HG03565 (cell line): Measurements from ENCODE around the gene PRKCZ.
"Not testable (repeated sequence)": the region's sequence is repeated elsewhere in the genome, so short reads cannot be mapped to it uniquely, and the experiment has no call there.

ENCODE experiments used
- ATAC-seq: cut with Tn5 transposase; IDR thresholded peaks from one replicate; pipeline ENCODE4 v1.9.1; 2021; ENCODE audit warnings: mild to moderate bottlenecking, moderate library complexity; ENCODE audit not compliant: unreplicated experiment

PRKCZ gene

DNA sequence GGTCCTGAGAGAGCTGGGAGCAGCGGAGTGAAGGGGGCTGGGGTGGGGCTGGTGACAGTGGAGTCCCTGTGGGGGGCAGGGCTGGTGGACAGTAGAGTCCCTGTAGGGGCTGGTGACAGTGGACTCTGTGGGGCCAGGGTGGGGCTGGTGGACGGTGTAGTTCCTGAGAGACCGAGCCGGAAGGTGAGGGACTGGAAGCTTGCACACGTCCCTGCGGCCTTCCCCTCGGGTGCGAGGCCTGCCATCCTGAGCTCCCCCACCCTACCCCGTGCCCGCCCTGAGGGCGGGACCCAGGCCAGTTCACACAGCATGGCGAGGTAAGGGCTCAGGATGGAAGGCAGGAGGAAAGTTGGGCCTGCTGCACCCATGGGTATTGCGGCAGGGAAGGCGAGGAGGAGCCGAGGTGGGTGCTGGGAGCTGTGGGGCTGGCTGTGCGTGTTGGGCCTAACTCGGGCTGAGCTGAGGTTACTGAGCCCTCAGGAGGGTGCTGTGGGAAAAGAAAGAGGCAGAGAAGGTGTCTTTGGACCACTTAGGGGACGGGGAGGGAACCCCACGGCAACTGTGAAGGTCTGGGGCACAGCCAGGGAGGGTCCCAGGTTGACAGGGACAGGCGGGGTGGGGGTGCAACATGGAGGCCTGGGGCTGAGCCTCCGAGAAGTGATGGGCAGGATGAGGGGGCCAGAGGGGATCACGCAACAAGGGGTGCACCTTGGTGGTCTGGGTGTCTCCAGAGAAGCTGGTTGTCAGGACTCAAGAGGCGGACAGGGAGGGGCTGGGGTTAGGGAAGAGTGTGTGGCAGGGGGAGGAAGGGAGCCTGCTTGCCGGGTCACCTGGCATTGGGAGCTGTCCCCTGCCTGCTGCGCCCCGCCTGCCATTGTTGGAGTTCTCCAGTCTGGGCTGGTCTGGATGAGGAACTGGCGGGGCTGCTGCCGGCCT, 60.8 kb downstream of the PRKCZ start:
- no peak for ATAC-seq

DNA sequence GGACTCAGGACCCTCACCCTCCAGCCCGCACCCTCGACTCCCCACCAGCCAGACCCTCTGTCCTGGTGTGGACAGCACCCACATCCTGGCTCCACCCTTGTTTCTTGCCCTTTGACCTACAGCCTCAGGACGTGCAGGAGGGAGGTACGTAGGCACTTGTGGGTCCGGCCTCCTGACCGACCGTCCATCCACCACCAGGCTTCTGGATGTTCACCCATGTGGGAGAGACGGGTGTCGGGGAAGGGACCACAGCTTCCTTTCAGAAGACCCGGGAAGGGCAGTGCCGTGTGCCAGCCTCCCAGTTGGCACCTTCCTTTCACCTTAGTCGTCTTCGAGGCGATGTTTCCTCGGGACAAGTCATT, 61.4 kb downstream of the PRKCZ start:
- ATAC-seq: no peak

DNA sequence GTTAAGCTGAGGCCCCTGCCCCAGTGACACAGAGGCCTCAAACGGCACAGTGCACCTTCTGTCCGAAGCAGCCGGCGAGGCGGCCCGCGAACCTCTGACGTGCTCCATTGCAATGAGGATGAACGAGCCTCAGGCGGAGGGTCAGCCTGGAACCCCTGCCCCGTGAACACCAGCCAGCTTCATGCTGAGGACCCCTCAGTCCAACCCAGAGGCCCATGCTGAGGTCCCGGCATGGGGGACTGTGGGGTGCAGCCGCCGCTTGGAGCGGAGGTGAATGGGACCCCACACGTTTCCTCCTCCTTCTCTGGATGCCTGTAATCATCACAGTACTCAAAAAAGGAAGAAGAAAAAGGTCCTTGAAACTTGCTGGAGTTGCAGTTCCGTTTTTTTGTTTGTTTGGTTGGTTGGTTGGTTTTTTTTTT, 62.1 kb downstream of the PRKCZ start:
- ATAC-seq: no peak

DNA sequence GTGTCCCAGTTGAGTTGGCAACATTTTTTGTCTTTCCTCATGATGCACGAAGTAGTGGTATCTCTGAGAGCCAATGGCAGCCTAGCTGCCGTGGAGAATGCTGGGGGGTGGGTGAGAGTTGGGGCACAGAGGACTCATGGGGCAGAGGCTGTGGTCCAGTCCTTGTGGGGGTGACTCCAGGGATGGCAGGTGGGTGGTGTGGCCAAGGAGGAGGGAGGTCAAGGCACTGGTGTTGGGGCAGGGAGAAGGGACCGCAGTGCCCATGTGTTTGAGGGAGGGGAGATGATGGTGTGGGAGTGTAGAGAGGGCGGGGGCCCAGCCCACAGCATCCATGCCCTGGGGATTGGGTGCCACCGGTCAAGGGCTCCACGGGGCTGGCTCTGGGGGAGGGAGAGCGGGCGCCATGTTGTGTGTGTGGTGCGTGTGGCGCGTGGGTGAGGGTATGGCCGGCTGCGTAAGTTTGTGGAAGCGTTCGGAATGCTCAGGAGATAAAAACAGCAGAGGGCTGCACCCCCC, 63.5 kb downstream of the PRKCZ start:
- no peak for ATAC-seq

DNA sequence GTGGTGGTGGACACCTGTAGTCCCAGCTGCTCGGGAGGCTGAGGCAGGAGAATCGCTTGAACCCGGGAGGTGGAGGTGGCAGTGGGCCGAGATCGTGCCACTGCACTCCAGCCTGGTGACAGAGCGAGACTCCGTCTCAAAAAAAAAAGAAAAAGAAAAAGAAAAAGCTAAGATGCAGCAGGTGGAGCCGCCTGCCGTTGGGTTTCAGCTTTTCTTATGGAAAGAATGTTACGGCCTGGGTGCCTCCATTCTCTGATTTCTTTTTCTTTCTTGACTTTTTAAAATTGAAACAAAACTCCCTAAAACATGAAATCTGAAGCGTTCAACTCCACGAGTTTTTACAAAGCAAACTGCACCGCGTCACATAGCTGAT, 64.4 kb downstream of the PRKCZ start:
- not testable (repeated sequence) for ATAC-seq

DNA sequence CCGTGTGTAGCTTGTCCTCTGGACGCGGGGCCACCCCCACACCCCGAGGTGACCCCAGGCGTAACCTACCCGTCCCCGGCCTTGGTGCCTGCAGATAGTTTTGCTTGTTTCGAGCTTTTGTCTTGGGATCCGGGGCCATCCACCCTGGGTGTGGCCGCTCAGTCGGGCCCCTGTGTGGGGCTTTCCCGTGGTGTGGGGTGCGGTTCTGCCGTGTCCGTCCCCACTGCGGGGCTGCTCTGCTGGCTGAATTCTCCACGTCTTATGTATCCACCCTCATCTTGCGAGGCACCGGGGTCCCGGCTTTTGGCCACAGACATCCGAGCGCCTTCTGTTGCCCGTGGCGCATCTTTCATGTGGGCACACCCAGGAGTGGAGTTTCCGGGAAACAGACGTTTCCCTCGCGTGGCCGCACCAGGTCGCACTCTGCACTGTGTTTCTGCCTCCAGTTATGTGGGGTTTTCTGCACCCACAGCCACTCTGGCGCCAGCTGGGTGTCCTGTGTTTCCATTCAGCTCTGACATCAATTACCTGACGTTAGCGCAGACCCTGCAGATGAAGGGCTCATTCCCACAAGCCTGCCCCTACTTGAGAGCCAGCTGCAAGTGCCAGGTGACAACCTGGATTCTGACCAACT, 64.9 kb downstream of the PRKCZ start:
- no peak for ATAC-seq

DNA sequence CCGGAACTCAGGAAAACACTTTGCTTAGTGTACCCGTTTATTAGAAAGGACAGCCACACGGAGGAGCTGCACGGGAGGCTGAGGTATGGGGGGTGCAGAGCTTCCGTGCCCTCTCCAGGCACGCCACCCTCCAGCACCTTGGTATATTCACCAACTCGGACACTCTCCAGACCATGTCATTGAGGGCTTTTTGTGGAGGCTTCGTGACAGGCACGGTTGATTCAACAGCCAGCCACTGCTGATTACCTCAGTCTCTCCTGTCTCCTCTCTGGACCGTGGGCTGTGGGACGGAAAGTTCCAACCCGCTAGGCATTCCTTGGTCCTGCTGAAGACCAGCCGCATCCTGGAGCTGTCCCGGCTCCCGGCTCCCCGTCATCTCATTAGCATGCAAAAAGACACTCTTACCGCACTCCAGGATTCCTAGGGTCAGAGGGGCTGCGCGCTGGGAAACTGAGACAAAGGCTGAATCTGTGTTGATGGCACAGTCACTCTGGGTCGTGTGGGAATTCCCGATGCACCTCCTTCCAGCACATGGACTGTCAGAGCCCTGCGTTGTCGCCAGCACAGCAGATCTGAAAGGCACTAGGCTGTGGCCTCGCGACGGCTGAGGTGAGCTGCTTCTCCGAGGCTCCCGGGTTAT, 65.6 kb downstream of the PRKCZ start:
- no peak for ATAC-seq

DNA sequence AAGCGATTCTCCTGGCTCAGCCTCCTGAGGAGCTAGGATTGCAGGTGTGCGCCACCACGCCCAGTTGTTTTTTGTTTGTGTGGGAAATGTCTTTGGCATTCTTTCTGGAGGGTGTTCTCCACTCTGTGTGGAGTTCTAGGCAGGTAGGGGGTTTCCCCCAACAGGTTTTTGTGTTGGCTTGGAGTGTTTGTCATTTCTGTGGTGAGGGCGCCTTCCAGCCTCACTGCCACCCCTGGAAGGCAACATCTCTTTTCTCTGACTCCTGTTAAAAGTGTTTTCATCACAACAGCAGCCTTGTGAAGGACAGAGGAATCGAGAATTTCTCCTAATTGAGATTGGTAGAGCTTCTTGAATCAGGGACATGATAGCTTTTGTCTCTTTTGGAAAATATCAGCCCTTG, 69.7 kb downstream of the PRKCZ start:
- ATAC-seq: no peak

DNA sequence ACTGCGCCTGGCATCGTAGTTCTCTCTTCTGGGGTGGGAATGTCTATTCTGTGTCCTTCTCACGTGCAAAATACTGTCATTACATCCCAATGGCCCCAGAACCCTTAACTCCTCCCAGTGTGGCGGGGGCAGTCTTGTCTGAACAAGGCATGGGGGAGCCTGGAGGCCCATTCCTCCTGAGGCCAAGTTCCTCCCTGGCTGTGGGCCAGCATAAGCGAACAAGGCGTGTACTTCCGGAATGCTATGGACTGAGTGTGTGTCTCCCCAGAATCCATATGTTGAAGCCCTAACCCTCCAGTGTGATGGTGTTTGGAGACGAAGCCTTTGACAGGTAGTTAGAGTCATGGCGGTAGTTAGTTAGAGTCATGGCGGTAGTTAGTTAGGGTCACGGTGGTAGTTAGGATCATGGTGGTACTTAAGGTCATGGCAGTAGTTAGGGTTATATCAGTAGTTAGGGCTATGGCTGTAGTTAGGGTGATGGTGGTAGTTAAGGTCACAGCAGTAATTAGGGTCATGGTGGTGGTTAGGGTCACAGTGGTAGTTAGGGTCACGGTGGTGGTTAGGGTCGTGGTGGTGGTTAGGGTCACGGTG, 71.0 kb downstream of the PRKCZ start:
- no peak for ATAC-seq

DNA sequence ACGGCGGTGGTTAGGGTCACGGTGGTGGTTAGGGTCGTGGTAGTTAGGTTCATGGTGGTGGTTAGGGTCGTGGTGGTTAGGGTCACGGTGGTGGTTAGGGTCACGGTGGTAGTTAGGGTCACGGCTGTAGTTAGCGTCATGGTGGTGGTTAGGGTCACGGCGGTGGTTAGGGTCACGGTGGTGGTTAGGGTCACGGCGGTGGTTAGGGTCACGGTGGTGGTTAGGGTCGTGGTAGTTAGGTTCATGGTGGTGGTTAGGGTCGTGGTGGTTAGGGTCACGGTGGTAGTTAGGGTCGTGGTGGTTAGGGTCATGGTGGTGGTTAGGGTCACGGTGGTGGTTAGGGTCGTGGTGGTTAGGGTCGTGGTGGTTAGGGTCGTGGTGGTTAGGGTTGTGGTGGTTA, 71.6 kb downstream of the PRKCZ start:
- not testable (repeated sequence) for ATAC-seq

DNA sequence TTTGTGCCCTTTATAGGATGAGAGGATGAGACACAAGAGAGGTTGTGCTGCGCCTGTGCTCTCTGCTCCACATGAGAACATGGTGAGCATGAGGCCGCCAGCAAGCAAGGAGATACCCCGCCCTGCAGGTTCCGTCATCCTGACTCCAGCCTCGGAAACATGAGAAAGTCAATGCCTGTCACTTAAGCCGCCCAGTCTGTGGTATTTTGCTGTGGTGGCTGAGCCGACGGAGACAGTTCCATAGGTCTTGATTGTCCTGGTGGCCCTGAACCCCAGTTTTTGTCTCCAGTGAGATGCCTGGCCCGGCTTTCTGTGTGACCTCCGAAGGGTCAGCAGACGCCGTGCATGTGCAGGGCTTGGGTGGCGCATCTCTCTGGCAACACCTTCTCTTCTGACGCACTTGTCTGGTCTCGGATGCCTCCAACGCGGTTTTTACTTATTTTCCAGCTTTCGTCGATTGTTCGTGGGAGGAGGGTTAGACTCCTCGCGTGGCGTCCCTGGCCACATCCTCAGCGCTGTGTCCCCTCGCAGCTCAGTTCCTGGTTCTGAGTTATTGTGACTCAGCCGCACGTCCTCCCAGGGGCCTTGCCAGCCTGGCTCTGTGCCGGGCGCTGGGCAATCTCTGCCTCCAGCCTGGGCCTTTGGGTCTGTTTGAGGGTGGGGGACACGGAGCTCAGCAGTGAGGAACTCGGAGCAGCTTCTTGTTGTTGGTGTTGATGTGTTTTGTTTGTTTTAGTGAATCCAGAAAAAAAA, 74.4 kb downstream of the PRKCZ start:
- ATAC-seq: no peak

DNA sequence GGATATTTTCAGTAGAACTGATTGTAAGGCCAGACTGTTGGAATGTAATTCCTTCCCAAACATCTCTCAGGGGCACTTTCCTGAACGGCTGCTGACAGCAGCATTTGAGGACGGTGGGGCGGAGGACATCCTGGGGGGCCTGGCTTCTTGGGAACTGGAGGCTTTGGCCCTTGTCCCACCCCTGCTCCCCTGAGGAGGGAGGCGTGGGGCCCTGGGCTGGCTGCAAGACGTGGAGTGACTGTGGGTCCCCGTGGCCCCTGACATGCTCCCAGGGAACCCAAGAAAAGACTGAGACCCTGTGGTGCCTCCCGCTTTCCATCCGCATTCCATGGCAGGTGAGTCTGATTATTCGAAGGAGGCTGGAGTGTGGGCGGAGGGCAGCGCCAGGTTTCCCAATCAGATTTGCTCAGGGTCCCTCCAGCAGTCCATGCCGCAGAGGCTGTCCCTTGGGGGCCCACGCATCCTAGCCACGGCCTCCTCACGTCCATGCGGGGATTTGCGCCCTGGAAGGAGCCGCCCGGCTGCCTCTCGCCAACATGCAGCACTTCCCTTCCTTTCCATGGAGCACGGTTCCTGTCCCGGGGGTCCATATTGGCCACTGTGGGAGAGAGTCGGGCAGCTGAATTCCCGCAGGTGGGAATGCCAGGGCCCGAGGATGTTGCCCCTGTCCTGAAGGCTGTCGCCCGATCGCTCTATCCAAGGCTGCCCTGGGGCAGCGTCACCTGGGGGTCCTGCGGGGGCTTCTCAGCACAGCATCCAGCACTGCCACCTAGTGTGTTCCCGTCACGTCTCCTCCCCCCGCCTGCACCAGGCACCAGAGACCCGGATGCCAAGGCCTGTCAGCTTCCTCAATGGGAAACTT, 75.4 kb downstream of the PRKCZ start:
- ATAC-seq: no peak

DNA sequence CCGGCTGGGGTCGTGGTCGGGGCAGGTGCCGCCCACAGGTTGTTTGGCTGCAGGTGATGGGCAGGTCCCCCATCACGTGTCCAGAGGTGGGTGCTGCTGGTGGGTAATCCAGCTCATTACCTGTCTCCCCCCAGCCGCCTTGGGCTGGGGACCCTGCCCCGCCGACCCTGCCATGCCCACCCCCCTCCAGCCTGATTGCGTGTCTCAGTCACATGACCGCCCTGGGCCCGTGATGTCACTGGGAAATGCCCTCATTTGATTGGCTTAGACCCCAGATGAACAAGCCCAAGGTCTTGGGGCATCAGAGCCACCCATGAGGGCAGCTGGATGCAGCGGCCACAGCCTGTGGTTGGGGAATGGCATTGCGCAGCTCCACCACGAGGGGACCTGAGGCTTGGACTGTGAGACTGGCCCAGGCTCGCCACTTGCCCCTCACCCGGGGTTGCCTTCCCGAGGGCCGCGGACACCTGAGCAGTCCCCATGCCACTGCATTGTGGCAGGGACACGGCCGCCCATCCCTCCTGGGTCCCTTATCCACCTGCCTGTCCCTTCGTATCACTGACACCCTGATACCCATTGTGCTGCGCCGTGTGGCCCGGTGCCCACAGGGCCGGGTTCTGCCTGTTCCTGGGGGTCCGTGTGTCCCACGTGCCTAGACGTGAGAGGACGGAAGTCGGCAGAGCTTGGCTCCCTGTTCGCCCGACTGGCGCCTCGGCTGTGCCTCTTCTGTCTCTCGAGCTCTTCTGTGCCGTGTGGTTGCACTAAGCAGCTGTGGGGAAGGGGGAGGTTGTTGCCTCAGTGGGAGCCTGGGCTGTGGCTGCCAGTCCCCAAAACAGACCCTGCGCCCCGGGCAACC, 76.3 kb downstream of the PRKCZ start:
- no peak for ATAC-seq

DNA sequence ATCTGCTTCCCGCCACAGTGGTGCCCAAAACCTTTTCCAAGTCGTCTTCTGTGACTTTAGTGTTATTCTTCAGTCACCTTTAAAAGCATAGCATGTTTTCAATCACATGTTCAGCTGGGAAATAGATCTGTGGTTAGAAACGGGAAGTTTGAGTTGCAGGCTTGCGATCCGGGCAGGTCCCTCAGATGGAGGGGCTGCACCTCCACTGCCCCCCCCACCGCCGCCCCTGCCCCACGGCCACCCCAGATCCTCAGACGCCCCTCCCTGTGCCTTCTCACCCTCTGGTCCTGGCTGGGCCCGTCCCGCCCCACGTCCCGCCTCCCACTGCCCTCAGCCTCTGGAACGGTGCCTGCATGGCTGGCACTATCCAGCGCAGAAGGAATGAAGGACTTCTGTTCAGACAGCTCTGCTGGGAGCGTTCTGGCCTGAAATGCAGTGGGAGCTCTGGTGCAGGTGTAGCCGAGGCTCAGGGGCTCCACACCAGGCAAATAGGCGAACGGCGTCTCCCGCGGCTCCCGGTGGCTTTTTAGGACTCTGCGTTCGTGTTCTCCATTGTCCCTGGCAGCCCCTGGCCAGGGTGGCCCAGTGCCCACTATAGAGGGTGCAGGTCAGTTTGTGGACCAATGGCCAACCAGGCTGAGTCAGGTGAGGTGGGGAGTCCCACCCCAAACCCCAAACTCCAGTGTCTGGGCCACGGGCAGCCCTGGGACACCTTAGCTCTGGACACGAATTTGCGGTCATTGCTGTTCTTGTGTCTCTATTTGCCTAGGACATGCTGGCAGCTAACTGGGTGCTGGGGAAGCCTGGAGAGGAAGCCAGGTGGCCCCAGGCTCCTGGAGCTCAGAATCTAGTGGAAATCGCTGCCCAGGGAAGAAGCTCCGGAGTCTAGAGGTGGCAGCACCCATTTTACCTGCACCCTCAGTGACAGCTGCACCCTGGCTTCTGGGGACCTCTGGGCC, 77.3 kb downstream of the PRKCZ start:
- ATAC-seq: no peak

DNA sequence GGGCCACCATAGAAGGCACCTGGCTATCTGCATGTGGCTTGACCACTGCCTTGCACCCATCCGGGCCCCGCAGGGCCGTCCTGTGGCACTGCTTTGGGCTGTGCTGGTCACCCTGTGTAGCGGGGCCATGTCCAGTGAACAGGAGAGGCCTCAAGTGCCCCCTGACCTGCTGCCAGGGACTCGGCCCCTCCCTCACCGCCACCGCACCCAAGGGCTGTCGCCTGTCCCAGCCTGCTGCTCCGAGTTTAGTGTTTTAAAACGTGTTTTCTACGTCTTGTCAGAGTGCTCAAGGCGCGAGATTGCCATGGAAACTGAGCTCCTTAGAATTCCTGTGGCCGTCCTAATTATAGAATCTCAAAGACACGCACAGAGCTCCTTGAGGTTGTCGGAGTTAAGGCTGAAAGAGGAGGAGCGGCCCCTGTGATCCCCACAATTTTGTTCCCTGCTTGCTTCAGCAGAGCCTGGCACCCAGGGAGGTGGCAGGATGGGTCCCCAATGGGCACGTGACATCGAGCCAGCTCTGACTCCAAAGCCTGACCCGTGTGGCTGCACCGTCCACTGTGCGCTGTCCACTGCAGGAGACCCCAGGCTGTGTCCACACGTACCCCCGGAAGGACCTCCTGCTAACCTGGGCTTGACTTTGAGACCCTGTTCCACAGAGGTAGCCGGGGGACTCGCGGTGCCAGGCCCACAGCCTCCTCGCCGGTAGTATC, 78.1 kb downstream of the PRKCZ start:
- ATAC-seq: no peak

DNA sequence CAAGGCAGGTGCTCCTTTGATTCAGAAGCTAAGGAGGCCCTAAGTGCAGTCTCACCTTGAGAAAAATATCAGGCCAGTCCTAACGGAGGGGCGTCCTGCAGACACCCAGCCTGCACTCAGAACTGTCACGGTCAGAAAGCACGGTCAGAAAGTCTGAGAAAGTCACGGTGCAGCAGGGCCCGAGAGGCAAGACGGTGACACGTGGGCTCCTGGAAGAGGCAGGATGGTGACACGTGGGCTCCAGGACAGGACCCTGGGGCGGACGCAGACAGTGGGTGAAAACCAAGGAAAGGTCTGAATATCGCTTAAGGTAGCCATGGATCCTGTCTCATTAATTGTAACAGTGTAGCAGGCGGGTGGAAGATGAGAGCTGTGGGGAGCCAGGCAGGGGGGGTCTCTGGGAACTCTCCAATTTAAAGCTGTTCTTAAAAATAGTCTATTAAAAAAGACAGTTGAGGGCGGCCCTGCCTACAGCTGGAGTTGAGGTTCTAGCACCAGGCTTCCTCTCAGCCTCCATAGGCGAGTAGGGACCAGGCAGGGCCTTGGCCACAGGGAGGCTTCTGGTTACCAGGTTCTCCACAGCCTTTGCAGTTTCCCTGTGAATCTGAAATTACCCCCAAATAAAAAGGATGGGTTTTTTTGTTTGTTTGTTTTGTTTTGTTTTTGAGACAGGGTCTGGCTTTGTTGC, 79.2 kb downstream of the PRKCZ start:
- no peak for ATAC-seq
